Epithelial cell of prostate (primary cell): ENCODE results near the gene PLEKHM3.
A peak's percentile ranks its signal among the peaks of the same experiment; 100 is the strongest.

Source experiments
- DNase-seq: peaks from one replicate; pipeline ENCODE4 v3.0.0-alpha.2; 2011; ENCODE audit warnings: low read depth, low spot score
- H3K27ac ChIP-seq: fragments of 450-650 bp; 2 replicates; pipeline ENCODE4 v1.5.1; 2017; ENCODE audit warnings: mild to moderate bottlenecking

PLEKHM3 gene

DNA sequence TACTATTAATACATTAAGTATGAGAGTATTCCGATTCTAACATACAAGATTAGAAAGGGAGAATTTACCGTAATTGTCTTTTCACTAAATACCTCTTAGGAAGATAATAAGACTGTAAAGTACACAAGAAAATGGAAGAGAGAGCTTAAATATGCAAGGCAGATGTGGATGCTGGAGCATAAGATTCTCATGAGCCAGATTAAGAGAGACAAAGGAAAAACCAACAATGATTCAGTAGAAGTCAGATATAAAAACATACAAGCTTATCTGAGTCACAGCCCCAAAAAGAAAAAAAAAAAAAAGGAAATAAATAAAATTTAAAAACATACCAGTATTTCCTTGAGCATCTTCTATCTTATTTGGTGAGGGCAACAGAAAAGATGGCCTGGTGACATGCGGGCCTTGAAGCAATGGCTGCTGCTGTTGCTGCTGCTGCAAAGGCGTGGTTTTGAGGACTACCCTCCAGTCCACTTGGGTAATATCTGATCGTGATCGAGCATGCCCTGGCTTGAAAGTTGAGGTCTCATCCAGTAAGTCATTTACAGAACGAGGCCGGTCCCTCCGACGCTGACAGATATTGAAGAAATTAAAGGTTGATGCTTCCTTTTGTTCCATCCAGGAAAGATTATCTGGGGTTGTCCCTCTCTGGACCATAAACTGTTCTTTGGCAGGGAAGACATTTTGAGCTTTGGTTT is 24.5 kb downstream of the PLEKHM3 start:
- no peak for DNase-seq
- peak overlapping the region; percentile 40 for H3K27ac ChIP-seq

DNA sequence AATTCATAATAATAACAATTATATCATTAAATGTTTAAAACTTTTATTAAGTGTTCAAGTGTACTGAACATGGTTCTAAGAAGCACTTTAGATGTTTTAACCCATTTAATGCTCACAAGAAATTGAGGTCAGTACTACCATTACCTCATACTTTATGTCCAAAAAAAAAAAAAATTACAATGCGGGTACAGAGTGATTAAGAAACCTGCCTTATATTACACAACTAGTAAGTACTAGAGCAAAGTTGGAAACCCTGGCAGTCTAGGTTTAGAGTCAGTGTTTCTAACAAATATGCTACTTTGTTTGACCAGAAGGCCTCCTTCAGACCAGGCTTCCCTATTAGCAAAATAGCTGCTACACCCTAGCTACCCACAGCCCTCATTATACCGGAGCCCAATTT is 28.5 kb downstream of the PLEKHM3 start:
- DNase-seq: no peak

DNA sequence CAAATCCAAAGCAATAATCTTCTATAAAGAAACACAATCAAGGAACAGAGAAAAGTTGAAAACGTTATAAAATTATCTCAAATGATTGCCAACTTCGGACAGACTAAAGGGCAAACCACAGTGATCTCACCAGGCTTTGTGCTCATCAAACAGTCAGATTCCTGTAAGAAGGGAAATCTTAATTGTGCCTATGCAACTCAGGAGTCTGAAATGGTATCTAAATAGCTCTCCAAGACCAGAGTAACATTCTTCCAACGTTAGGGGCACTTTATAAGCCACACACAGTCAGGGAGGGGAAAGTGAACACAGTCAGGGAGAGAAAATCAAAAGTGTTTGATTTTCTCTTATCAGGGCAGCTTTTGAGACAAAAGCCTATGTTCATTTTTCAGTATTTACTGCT is 29.4 kb downstream of the PLEKHM3 start:
- H3K27ac ChIP-seq: no peak overlapping the region
- DNase-seq: no peak

More for the DNA sequence above, 28.5 kb downstream of the PLEKHM3 start:
- H3K27ac ChIP-seq: no peak overlapping the region

DNA sequence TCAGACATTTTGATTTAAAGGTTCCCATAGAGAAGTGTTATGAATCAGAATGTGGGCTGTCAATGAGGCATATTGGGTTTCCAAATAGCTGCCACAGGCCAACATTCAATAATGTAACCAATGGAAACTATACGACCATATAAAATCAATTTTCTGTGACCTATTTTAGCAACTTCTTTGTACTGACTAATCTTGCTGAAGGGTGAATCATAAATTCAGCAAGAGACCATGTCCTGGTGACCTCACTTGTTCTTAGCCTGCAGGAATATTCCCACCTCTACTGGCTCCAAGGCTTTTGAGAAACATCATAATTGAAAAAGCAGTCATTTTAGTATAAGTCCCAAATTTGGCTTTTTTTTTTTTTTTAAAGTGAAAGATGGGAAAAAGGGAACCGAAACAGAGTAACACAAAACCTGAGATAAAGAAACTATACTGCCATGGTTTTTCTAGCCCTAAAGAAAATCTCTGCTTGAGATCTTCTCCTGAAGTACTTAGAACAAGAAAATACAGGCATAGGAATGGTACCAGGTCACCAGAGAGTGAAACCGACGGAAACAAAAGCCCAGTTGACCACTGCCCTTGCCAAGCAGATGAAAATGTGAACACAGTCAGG is 32.1 kb downstream of the PLEKHM3 start:
- DNase-seq: no peak
- H3K27ac ChIP-seq: no peak overlapping the region

DNA sequence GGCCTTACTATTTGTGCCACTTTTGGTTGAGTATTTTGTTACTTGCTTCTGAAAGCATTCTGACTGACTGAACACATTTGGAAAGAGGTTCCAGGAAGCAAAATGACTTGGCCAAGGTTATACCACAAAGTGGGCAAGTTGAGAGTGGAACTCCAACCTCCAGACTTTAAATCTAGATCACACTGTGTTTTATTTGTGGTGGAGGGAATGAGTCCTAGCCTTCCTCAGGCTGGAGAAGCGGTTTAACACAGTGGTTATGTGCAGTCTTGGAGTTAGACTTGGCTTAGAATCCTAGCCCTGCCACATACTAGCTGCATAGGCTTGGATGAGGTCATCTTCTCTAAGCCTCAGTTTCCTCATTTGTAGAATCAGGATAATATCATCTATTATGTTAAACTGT is 33.4 kb downstream of the PLEKHM3 start:
- no peak for DNase-seq
- no peak overlapping the region for H3K27ac ChIP-seq

DNA sequence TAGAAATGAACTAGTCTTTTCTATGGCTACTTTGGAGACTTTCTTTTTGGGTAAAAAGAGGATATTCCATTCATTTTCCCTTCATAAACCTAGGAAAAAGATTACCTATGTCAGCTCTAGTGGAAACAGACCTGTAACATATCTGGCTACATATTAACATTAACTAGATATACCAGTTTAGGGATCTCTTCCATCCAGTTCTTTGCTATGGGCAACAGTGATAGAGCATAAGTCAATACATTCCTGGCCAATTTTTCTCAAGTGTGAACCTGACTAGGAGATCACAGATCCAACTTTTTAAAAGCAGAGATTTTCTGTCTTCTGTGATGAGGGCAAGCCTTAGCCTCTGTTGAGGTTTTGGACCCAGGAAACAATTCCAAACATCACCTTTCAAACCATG is 34.5 kb downstream of the PLEKHM3 start:
- H3K27ac ChIP-seq: no peak overlapping the region
- no peak for DNase-seq

DNA sequence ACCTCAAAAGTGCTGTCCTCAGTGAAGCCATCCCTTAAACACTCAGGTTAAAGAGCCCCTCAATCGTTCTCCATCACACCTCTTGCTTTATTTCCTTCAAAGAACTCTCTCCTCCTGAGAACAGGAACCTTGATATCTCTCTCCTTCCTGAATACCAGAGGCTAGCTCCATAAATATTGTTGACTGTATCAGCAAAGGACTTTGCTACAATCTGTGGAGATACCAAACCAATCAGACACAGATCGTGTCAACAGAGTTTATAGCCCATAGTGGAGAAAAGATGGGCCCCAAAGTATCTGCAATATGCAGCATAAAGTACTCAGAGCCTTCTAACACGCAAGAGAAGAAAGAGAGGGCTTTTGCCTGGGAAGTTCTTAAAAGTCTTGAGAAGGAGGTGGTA is 36.4 kb downstream of the PLEKHM3 start:
- no peak for DNase-seq
- no peak overlapping the region for H3K27ac ChIP-seq

DNA sequence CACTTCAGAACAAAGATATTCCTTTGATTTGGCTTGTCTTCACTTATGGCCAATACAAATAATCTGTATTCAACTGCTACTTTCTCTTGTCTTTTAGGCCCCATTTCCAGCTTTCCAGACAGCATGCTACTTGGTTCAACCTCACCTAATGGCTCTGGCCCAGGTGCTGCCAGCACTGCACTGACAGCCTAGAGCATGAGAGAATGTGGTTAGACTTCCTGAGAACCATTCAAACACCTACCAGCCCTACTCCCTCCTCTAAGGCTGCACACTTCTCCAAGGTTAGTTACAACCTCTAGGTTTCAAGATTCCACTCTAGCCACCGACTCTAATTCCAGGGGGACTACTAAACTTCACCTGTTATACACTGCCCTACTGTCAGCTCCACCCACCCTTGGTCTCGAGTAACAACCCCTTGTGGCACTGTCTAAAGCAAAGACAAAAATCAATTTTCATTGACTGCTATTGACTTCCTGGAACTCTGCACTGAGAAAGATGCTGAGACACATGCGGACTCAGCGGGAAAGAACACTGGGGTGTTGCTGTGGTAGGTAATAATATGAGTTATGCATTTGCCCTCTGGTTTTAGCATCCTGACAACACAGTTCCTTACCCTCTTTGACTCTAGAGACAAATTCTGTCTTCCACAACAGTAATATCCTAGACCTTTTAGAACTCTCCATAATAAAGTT is 38.2 kb downstream of the PLEKHM3 start:
- no peak for DNase-seq
- no peak overlapping the region for H3K27ac ChIP-seq

DNA sequence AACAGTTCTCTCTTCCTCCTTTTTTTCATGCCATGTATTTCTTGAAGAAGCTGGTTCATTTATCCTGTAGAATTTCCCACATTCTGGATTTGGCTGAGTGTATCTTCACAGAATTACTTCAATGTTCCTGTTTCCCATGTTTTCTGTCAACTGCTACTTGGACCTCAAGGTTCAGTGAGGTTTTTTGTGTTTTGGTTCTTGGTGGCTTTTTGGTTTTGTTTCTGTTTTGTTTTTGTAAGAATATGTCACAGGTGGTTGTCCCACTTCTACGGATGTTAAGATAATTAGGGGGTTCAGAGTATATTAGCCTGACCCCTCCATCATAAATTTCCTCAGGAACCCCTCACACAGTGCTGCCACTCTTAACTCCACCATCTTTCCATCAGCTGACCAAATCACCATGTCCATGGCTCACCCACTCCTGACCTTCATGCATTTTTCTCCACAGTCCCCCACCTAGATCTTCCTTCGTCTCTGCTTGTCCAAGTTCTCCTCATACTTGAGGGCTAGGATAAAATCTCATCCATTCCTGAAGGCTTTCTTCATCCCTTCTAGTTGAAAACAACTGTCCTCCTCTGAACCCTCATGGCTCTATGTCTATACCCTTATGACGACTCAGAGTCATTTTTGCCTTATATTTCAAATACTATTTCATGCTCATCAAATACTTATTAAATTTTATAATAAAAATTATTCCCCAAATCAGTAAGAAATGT is 40.4 kb downstream of the PLEKHM3 start:
- DNase-seq: no peak
- no peak overlapping the region for H3K27ac ChIP-seq

DNA sequence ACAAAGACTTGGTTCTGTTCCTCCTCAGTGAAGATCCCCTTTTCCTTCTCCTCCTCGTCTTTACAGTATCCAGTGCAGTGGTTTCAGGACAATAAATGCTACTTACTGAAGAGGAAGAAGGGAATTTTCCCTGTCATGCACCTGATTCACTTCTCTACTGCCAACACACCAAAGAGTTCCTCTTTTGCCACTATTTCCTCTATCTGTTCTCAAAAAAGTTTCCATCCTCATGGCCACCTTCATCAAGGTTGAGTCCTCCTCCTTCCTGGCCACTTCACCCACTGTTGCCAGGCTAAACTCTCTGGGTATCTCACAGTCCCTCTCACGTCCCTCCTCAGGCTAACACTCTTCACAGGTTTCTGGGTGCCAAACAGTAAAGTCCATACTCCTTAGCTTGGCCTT is 41.7 kb downstream of the PLEKHM3 start:
- no peak for DNase-seq
- H3K27ac ChIP-seq: no peak overlapping the region

DNA sequence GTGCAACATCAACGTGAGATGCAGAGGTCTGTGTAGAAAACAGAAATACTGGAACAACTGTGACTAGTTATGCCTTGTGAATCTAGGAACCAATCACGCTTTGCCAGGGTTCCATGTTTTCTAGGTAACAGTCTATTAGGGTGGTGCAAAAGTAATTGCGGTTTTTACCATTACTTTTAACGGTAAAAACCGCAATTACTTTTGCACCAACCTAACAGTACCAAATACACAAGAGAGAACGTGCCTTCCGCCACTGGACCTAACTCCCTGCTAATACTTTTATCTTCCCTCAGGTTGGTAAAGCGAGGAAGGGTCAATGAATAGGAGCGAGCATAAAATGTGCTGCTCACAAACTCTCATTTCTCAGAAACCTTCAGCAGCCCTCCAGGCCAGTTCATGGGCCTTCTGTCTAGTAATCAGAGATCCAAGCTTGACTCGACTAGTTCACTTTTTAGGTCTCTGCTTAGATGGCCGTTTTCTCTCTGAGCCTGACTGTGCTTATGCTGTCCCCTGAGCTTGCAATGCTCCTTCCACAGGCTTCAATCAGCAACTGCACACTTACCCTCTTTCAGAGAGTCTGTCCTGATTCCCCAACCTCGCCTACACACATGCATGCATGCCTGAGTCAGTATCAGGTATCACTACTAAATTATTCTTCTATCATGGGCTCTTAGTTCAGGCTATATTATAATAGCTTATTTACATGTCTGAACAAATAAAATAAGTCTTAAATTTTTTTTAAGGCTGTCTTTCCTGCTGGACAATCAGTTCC is 47.0 kb downstream of the PLEKHM3 start:
- no peak for DNase-seq
- H3K27ac ChIP-seq: no peak overlapping the region

DNA sequence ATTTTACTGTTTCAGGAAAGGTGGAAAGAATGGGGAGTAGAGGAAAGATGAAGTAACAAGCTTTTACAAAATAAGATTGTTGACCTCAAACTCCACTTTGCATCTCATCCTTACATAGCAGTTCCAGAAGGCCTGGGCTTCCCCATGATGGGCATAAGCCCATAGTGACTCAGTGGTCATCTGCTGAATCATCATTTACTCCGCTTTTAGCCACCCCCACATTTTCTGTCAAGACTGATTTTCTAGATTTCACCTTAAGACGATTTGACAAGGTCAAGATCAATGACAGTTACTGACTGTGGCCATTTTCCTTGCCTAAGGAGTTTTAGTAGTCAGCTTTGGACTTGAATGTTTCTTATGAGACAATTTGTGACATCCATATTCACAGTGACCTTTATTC is 49.4 kb downstream of the PLEKHM3 start:
- DNase-seq: no peak
- no peak overlapping the region for H3K27ac ChIP-seq

DNA sequence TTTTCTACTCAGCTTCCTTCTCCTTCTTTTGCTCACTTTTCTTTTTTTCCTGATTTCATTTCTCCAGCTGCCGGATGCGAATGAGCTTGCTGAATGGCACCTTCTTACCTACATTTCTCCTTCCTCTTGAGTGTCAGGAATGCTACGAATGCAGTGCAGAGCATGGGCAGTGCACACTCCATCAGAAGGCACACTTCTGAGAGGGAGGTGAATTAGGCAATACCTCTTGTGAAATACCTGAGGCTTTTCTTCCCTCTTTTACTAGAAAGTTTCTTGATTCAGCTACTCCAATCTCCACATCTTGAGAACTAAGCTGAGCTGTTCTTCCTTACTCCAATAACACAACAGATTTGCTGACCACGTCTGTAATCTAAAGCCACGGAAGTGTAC is 51.1 kb downstream of the PLEKHM3 start:
- DNase-seq: no peak

DNA sequence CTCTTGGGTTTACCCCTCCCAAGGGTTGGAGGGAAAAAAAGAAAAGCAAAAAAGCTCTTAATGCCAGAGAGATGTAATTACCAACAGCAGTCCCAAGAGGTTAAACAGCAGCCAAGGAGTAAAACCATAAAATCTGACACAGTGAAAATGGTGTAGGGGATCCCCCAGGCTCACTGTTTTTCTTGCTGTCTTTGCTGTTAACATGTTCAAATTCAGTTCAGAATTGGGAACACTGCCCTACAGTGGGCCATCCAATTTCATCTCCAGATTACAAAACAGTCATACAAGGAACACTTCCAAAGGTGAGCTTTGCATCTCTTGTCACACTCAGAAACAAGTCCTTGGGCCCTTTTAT is 54.5 kb downstream of the PLEKHM3 start:
- H3K27ac ChIP-seq: no peak overlapping the region
- DNase-seq: no peak

More for the DNA sequence above, 51.1 kb downstream of the PLEKHM3 start:
- H3K27ac ChIP-seq: no peak overlapping the region

DNA sequence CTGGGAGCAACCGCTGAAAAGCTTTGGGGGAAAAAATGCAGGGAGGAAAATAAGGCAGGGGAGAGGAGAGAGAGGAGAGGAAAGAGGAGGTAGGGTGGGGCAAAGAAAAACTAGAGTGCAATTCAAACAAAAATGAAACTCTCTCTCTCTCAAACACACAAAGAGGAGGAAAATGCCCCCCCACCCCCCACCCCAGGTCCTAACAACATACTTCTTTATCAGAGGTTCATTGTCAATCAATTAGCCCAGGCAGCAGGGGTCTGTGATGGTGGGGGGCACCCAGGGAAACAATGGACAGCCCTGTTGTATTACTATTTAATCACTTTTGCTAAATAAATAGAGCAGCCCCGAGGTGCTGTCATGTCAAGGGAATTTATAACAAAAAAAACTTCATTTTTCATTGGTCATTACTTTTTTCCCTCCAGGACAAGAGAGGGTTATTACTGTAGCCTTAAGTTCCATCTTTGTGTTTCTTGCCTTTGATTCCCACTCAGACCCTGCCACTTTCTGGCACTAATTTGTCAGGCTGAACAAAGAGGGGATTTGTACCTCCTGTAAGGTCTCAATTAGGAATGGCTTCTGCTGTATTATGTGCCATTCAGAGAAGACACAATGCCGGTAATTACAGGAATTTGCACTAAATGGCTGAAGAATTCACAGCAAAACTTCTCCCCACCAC is 55.0 kb downstream of the PLEKHM3 start:
- no peak for DNase-seq
- H3K27ac ChIP-seq: no peak overlapping the region

DNA sequence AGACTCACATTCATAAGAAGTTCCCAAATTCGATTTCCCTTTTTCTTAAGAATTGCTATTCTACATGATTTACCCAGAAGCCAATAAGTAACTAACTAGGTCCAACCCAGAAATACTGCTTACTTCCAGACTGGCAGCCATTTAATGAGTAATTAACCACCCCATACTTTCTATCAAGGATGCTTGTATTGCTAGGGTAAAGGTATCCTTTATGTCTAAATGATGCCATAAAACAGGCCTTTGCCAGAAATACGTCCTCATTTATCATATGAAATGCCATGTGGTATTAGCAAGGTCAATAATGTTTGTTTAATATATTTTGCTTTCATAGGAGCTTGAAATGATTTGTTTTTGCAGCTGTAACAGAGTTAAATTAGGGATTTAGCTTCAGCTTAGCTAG is 56.1 kb downstream of the PLEKHM3 start:
- no peak overlapping the region for H3K27ac ChIP-seq
- no peak for DNase-seq

DNA sequence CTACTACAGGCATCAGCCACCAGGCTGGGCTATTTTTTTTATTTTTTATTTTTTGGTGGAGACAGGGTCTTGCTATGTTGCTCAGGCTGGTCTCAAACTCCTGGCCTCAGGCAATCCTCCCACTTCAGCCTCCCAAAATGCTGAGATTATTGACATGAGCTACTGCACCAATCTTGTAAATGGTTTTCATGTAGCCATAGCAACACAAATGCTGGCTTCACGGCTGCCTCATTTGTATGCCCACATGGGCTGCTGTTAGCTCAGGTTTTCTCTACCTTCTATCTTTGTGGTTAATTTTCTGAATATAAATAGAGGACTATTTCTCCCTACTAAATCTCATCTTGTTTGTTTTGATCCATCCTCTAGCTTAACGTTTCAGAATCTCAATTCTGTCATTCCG is 58.2 kb downstream of the PLEKHM3 start:
- H3K27ac ChIP-seq: no peak overlapping the region
- no peak for DNase-seq

DNA sequence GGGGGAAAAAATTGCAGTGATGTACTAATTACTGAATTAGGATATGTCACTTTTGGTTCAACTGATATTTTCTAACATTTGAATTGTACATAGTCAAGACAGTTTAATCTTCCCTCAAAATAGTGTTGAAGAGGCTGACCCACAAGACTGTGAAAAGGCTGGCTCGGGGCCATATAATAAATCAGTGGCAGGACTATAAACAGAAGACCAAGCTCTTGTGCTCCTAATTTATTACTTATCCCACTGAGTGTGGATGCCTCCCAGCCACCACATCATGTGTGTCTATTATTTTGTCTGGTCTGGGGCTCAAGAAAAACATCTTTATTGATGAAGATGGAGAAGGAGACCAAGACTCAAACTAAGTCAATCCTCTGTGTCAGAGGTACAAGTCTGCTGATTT is 64.4 kb downstream of the PLEKHM3 start:
- H3K27ac ChIP-seq: no peak overlapping the region
- DNase-seq: no peak

DNA sequence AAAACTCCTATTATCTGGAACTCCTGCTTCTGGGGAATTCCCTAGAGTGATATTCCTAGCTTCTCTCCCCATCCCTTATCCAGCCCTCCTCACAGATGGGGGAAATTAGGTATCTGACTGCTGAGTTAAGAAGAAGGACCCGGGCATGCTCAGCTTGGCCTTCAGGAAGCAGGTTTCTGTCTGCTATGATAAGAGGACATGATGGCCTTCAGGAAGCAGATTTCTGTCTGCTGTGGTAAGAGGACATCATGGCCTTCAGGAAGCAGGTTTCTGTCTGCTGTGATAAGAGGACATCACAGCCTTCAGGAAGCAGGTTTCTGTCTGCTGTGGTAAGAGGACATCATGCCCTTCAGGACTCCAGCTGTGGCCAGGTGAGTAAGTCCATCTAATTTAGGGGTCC is 65.2 kb downstream of the PLEKHM3 start:
- DNase-seq: no peak
- no peak overlapping the region for H3K27ac ChIP-seq

DNA sequence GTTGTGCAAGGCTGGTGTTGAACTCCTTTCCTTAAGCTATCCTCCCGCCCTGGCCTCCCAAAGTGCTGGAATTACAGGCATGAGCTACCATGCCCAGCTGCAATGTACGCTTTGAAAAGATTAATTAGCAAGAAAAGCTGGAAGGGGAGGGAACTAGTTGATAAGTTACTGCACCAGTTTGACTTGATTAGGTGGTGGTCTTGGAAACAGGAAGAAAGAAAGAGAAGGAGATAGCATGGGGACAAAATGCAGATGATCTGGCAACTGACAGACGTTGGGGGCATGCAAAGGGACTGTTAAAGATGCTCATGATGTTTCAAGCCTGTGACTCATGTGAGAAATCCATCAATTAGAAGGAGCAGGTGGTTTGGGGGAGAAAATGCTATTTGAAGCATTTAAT is 68.6 kb downstream of the PLEKHM3 start:
- DNase-seq: no peak
- H3K27ac ChIP-seq: no peak overlapping the region
